ENCODE results near the gene NUP88.

The NUP88 gene

DNA sequence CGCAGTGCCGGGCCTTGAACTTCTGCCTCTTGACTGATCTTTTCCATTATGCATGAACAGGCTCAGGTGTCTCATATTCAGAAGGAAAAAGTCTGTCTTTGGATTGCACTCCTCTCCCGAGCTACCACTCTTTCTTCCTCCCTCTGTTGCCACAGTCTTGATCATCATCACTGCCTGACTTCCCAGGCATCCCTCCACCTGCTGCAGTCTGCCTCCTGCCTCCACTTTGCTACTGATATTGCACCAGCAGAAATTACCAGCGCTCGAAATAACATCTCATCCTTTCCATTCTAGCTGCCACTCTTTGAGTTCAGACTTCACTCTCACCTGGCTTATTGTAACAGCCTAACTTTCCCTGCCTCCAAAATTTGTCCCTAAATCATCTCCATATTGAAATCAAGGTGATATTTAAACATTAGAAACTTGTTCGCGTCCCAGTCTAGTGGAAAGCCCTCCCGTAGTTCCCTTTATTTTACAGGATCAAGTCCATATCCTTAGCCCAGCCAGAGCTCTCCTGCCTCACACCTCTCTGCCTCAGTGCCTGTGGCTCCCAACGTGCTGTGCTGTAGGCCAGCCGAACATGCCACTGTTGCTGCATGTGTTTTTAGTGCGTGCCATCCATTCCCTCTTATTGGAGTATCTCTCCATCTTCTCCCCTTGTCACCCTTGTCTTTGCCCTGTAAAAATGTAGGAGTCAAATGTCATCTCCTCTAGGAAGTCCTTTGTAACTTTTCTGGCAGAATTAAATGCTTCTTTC, 39.9 kb downstream of the NUP88 start:
- H3K4me3 ChIP-seq (ENCODE audit: low read depth, low read length) = no peak overlapping the region
- TF ChIP-seq, protein P1, sequence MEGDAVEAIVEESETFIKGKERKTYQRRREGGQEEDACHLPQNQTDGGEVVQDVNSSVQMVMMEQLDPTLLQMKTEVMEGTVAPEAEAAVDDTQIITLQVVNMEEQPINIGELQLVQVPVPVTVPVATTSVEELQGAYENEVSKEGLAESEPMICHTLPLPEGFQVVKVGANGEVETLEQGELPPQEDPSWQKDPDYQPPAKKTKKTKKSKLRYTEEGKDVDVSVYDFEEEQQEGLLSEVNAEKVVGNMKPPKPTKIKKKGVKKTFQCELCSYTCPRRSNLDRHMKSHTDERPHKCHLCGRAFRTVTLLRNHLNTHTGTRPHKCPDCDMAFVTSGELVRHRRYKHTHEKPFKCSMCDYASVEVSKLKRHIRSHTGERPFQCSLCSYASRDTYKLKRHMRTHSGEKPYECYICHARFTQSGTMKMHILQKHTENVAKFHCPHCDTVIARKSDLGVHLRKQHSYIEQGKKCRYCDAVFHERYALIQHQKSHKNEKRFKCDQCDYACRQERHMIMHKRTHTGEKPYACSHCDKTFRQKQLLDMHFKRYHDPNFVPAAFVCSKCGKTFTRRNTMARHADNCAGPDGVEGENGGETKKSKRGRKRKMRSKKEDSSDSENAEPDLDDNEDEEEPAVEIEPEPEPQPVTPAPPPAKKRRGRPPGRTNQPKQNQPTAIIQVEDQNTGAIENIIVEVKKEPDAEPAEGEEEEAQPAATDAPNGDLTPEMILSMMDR (IDR thresholded peaks at IDR 0.05; ENCODE audit: low read depth, low read length, missing control alignments) = no peak
- in situ Hi-C loops (cut with HindIII; ENCODE audit: low sequenced_read_pairs) = no loop called here
- DNase-seq (ENCODE audit: low read depth) = no peak

- no peak for DNase-seq (ENCODE audit: low read depth)
- TF ChIP-seq, protein P1 (IDR thresholded peaks at IDR 0.05; ENCODE audit: low read depth, low read length, missing control alignments) = no peak
- H3K4me3 ChIP-seq (ENCODE audit: low read depth, low read length) = no peak overlapping the region
- in situ Hi-C loops (cut with HindIII; ENCODE audit: low sequenced_read_pairs) = no loop called here
Observed at GRCh38 chr17:5378566-5379207, 40.8 kb downstream of the NUP88 start.

DNA sequence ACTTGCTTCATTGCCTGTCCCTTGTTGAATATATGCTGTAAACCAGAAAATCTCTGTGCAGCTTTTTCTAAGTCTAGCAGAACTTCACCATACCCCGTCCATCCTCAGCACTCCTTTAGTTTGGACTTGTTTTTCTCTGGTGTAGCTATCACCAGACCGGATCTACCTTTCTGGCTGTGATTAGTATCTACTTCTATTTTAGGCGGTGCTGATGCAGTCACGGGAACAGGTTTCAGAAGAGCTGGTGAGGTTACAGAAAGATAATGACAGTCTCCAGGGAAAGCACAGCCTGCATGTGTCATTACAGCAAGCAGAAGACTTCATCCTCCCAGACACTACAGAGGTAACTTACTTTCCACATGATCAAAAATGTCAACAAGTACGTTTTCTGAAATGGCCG, 46.4 kb downstream of the NUP88 start:
- no peak for DNase-seq (ENCODE audit: low read depth)
- no peak overlapping the region for H3K4me3 ChIP-seq (ENCODE audit: low read depth, low read length)
- in situ Hi-C loops (cut with HindIII; ENCODE audit: low sequenced_read_pairs) = no loop called here
- TF ChIP-seq, protein P1 (IDR thresholded peaks at IDR 0.05; ENCODE audit: low read depth, low read length, missing control alignments) = no peak

- TF ChIP-seq, protein P1 (IDR thresholded peaks at IDR 0.05; ENCODE audit: low read depth, low read length, missing control alignments) = no peak
- H3K4me3 ChIP-seq (ENCODE audit: low read depth, low read length) = no peak overlapping the region
- in situ Hi-C loops (cut with HindIII; ENCODE audit: low sequenced_read_pairs) = no loop called here
- DNase-seq (ENCODE audit: low read depth) = no peak
Observed at GRCh38 chr17:5370411-5370810, 49.1 kb downstream of the NUP88 start.

DNA sequence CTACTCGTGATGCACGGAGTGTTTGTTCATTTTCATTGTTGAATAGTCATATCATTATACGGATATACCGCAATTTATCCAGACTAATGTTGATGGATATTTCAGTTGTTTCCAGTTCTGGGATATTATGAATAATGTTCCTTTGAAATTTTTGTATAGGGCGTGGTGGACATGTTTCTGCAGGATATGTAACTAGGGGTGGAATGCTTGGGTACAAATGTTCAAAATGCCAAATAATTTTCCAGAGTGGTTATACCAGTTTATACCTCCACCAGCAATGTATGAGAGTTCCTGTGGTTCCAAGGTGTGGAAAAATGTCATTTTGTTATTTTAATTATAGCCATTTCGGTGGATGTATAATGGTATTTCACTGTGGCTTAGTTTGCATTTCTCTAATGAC, 53.6 kb downstream of the NUP88 start:
- in situ Hi-C loops (cut with HindIII; ENCODE audit: low sequenced_read_pairs) = no loop called here
- H3K4me3 ChIP-seq (ENCODE audit: low read depth, low read length) = no peak overlapping the region
- TF ChIP-seq, protein P1 (IDR thresholded peaks at IDR 0.05; ENCODE audit: low read depth, low read length, missing control alignments) = no peak
- DNase-seq (ENCODE audit: low read depth) = no peak

GRCh38 chr17:5364696-5365095, 54.8 kb downstream of the NUP88 start:
- in situ Hi-C loops (cut with HindIII; ENCODE audit: low sequenced_read_pairs) = loop anchor here (5.0 kb wide), 1 partner anchor 48 kb away; no protein-coding TSS in a partner anchor
- H3K4me3 ChIP-seq (ENCODE audit: low read depth, low read length) = no peak overlapping the region
- no peak for DNase-seq (ENCODE audit: low read depth)
- TF ChIP-seq, protein P1 (IDR thresholded peaks at IDR 0.05; ENCODE audit: low read depth, low read length, missing control alignments) = no peak

Data from astrocyte of the cerebellum (primary cell).